Activated CD4-positive, CD25-positive, alpha-beta regulatory T cell treated with anti-CD3 and anti-CD28 coated beads, Interleukin-2, amount 50 U/mL, for 24 hours (primary cell): ENCODE results near the gene RASL12.
A peak's percentile ranks its signal among the peaks of the same experiment; 100 is the strongest.
"Not testable (repeated sequence)": the region's sequence is repeated elsewhere in the genome, so short reads cannot be mapped to it uniquely, and the experiment has no call there.

Experiments used
- ATAC-seq, 2 donors: fragments of 150-1000 bp; cut with Tn5 transposase; one replicate each; pipeline ENCODE4 v1.10.0; 2021; ENCODE audit warnings: mild to moderate bottlenecking in 1 of 2, moderate library complexity in 1 of 2

The RASL12 gene

GRCh38 chr15:65091946-65092770, 24.4 kb upstream of the RASL12 start:
- no peak for ATAC-seq

- ATAC-seq: no peak
Observed at GRCh38 chr15:65089206-65089824, 21.5 kb upstream of the RASL12 start.

GRCh38 chr15:65088643-65089021, 20.8 kb upstream of the RASL12 start:
- ATAC-seq: no peak

- ATAC-seq: no peak
Observed at GRCh38 chr15:65087873-65088642, 20.3 kb upstream of the RASL12 start.

- no peak for ATAC-seq
Observed at GRCh38 chr15:65087411-65087810, 19.6 kb upstream of the RASL12 start.

- ATAC-seq: no peak
Observed at GRCh38 chr15:65086680-65087111, 18.9 kb upstream of the RASL12 start.

GRCh38 chr15:65085990-65086679, 18.3 kb upstream of the RASL12 start:
- ATAC-seq: no peak

- ATAC-seq: no peak
Observed at GRCh38 chr15:65085207-65085753, 17.5 kb upstream of the RASL12 start.

- ATAC-seq: no peak
Observed at GRCh38 chr15:65084500-65085206, 16.9 kb upstream of the RASL12 start.

GRCh38 chr15:65083262-65083701, 15.5 kb upstream of the RASL12 start:
- no peak for ATAC-seq

GRCh38 chr15:65082303-65082953, 14.6 kb upstream of the RASL12 start:
- ATAC-seq: peak in 1 of 2 donors; percentile 31

- ATAC-seq: no peak
Observed at GRCh38 chr15:65081758-65082157, 14.0 kb upstream of the RASL12 start.

- ATAC-seq: no peak
Observed at GRCh38 chr15:65081270-65081669, 13.5 kb upstream of the RASL12 start.

- no peak for ATAC-seq
Observed at GRCh38 chr15:65079580-65079979, 11.8 kb upstream of the RASL12 start.

- peak; percentile 44 to 71 for ATAC-seq
Observed at GRCh38 chr15:65077981-65078352, 10.2 kb upstream of the RASL12 start.

GRCh38 chr15:65077291-65077980, 9.6 kb upstream of the RASL12 start:
- ATAC-seq: no peak

GRCh38 chr15:65076486-65077290, 8.9 kb upstream of the RASL12 start, which contains the start of gene KBTBD13:
Gene KBTBD13 (plus strand): TSS chr15:65076746. CDS start chr15:65076816, 70 bp downstream.
- ATAC-seq: no peak

GRCh38 chr15:65075607-65076395, 8.0 kb upstream of the RASL12 start:
- not testable (repeated sequence) for ATAC-seq

GRCh38 chr15:65074946-65075345, 7.2 kb upstream of the RASL12 start:
- ATAC-seq: not testable (repeated sequence)
